Dedifferentiated amniotic fluid mesenchymal stem cell (primary cell): ENCODE results near the gene TOP3B.

Experiments
- DNase-seq: peaks from one replicate; pipeline ENCODE4 v3.0.0-alpha.2; 2016; ENCODE audit errors: extremely low spot score

TOP3B gene

DNA sequence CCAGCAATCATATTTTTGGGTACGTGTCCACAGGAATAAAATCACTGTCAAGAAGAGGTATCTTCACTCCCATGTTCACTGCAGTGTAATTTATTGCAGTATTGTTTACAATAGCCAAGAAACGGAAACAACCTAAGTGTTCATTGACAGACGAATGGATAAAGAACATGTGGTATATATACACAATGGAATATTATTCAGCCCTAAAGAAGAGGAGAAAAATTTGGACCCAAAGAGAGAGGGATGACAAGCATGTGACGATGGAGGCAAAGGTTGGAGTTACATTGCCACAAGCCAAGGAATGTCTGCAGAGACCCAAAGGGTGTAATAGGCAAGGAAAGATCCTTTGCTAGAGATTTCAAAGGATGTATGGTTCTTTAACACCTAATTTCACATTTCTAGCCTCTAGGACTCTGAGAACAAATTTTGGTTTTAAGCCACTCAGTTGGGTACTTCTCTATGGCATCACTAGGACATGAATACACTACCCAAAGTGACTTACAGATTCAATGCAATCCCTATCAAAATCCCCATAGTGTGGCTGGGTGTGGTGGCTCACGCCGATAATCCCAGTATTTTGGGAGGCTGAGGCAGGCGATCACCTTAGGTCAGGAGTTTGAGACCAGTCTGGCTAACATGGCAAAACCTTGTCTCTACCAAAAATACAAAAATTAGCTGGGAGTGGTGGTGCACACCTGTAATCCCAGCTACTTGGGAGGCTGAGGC is 31.1 kb upstream of the TOP3B start:
- DNase-seq: no peak

DNA sequence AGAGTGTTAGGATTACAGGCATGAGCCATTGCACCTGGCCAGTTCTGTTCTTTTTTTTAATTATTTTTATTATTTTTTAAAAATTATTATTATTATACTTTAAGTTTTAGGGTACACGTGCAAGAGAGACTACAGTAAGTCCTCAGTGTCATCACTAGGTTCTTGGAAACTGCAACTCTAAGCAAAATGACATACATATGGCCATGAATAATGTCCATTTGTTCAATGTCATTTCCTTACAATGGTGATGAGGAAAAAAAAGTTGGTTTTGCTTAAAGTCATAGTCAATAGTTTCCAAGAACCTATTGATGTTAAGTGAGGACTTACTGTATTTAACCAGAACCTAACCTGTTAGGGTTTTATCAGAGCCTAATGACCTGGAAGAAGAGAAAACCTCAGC is 29.4 kb upstream of the TOP3B start:
- DNase-seq: no peak

DNA sequence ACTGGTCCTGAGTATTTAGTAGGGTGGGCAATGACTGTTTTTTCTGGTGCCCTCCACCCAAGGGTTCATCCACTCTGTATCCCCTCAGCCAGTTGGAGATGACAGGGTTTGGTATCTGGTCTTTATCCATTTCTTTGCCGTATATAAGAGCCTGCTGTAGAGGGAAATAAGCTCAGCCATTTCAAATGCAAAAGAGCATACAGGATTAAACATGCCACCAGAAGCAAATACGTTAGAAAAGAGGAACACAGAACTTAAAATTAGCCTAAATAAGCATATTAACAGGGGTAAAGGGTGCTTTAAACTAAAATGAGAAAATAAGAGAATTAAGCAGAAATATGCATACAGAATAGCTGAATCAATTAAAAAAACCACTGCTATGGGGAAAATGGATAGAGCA is 27.8 kb upstream of the TOP3B start:
- no peak for DNase-seq

DNA sequence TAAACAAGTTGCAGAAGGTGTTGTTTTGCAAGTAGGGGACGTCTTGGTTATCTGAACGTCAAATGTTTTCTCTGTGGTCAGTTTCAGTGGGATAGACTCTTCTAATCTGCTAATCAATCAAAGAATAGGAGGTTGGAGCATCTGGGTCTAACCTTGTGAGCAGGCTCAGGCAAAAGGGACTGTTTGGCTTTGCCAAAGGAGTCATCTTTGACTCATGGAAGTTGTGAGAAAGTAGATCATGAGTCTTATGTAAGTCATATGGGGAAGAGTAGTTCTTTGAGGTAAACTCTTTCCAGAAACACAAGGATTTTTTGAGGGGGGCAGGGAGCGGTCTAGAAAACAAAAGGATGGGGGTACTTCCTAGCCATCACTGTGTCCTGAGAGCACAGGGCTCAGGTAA is 27.1 kb upstream of the TOP3B start:
- DNase-seq: no peak

DNA sequence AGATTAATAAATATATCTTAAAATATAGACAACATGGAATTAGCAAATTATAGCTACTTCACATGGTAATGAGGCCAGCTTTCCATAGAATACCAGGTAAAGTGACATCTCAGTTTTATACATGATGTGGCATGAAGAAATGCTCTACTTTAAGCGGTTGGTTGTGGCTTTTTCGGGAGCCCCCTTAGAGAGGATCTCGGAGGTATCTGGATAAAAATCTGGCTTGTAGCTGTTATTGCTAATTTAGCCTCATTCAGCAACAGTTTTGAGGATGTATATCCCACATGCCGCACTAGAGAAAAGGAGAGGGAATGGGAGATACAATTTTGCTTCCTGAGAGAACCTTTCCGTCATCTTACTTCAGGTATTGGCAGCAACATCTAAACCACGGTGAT is 24.0 kb upstream of the TOP3B start:
- no peak for DNase-seq

DNA sequence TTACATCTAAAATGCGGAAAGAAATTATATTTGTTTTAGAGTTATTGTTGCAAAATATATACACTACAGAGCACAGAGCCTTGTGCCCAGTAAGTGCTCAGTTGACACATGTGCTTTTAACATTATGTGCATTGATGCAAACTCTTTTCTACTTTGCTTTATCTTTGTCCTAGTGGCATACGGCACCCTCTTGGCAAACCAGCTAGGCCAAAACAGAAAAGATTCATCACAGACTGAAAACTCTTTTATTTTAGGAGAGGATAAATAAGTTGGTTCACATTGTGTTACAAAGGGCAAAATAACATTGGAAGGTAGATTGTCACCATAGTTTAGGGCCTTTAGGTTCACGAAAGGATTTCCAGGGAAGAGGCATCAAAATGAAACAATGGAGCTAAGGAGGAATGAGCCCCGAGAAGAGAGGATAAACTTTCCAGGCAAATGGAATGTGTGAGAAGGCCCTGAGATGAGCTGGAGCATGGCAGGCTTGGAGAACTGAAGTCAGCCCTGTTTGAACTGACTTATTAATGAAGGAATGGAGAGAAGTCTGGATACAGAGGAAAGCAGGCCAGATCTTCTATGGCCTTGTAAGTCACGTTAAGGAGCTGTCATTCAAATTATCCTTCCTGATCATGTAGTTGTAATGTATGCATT is 23.5 kb upstream of the TOP3B start:
- no peak for DNase-seq

DNA sequence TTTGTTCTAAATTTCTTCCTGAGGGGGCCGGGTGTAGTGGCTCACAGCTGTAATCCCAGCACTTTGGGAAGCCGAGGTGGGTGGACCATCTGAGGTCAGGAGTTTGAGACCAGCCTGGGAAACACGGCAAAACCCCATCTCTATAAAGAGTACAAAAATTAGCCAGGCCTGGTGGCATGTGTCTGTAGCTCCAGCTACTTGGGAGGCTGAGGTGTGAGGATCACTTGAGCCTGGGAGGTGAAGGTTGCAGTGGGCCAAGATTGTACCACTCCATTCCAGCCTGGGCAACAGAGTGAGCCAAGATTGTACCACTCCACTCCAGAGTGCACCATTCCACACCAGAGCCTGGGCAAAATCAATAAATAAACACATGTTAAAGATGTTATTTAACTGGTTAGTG is 20.6 kb upstream of the TOP3B start:
- no peak for DNase-seq

DNA sequence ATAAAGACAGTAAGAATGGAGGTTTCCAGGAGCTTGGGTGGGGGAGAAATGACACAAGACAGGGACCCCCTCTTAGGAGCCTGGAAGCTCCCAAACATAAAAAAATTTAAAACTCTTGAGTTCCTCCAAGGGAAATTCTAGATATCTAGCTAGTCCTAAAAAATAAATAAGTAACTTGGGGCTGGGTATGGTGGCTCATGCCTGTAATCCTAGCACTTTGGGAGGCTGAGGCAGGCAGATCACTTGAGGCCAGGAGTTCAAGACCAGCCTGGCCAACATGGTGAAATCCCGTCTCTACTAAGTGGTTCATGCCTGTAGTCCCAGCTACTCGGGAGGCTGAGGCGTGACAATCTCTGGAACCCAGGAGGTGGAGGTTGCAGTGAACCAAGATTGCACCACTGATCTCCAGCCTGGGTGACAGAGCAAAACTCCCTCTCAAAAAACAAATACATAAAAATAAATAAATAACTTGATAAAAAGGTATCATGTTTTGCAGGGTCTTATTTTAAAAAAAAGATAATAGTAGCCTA is 20.0 kb upstream of the TOP3B start:
- no peak for DNase-seq

DNA sequence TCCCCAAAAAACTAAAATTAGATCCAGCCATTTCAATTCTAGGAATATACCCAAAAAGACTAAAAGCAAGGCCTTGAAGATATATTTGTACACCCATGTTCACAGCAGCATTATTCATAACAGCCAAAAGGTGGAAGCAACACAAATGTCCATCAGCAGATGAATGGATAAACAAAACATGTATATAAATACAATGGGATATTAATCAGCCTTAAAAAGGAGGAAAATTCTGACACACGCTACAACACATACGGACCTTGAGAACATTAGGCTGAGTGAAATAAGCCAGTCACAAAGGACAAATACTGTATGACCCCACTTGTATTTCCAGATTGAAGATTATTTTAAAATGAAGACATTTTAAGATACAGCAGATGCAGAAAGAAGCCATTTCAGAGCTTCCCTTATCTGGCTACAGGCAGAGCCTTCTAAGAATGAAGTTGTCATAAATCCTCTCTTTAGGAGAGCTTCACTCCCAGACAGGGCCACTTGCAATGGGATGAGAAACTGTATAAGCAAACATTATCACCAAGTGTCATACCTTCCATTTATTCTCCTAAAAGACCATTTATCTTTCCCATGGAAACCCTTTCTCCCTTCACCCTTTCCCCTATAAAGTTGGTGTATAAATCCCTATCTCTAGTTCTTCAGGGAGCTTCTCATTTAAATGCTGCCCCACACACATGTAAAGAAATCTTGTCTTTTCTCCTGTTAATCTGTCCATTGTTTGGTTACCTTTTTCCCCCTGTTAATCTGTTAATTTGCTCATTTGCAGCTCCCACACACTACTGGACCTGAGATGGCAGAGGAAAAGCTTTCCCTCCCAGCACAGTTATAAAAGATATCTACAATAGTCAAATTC is 19.3 kb upstream of the TOP3B start:
- no peak for DNase-seq

DNA sequence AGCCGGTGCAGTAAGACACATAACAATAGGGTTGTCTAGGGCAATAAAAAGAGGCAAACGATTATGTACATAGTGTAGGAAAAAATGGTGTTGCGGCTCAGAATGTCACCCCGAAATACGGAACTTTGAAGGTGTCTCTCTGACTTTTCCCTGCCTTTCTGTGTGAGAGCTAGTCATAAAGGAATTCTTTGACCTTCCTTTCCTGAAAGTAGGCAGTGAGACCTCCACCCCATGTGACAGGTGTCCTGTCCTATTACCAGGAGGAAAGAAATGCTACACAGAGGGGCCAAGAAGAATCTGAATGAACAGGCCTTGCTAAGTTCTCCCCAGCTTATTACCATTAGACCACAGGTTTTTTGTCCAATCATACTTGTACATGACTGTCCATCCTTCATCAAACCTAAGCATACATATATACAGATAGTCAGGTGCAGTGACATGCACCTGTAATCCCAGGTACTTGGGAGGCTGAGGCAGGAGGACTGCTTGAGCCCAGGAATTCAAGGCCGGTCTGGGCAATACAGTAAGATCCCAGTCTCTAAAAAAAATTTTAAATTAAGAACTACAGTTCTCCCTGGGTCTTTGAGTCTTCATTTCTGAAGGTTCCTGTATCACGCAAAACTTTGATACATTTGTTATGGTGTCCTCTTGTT is 16.1 kb upstream of the TOP3B start:
- no peak for DNase-seq

DNA sequence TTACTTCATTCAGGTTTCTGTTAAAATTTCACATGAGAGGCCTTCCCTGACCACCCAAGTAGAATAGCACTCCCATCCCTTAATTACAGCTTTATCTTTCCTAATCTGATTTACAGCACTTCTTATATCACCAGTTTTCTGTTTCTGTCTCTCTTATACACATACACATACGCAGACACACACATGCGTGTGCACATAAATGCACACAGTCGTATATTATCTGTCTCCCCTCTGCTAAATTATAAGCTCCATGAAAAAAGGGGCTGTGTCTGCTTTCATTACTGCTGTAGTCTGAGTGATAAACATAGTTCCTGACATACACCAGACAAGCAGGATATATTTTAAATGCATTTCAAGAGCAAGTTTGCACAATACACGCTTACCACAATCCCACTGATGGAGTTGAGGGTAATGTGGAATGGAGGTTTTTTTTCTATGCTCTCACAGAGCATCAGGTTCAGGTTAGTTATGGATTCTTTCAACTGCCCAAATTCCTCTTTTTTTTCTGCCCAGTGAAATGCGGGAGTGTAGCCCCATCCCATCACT is 13.7 kb upstream of the TOP3B start:
- DNase-seq: no peak

DNA sequence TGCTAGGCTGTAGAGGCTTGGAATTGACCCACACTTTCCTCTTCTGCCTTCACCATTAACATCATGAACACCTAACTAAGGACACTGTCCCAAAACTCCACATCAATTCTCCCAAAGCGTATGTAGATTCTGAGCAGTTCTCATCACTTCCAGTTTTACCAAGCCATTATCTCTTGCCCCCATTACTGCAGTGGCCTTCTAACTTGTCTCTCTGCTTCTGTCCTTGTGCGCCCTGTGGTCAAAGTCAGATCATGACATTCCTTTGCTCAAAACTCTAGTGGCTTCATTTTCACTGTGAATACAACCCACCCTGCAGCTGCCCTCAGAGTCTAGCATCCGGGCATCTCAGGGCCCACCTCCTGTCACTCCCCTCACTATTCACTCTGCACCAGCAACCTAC is 13.1 kb upstream of the TOP3B start:
- DNase-seq: no peak

DNA sequence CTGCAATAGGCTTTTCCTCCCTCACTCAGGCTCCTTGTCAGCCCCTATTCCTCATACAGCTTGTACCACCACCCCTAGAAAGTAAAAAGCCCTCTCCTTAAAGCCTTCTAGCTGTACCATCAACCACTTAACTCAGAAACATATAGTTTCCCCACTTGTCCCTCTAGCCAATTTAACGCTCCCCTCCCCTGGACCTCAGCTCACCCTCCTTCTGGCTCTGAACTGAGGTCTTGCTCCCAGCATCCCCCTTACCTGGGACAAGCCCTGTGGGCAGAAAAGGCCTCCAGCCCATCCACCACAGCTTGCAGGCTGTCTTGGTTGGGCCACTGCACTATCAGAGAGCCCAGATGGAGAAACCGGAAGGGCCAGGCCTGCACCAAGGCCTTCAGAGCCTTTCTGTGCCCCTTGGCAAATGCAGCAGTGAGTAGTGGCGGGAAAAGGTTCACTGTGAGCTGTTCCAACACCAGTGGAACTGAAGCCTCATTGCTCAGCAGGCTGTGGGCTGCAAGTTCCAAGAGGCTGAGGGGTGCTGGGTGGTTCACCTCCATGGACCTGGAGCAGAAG is 12.4 kb upstream of the TOP3B start:
- no peak for DNase-seq

DNA sequence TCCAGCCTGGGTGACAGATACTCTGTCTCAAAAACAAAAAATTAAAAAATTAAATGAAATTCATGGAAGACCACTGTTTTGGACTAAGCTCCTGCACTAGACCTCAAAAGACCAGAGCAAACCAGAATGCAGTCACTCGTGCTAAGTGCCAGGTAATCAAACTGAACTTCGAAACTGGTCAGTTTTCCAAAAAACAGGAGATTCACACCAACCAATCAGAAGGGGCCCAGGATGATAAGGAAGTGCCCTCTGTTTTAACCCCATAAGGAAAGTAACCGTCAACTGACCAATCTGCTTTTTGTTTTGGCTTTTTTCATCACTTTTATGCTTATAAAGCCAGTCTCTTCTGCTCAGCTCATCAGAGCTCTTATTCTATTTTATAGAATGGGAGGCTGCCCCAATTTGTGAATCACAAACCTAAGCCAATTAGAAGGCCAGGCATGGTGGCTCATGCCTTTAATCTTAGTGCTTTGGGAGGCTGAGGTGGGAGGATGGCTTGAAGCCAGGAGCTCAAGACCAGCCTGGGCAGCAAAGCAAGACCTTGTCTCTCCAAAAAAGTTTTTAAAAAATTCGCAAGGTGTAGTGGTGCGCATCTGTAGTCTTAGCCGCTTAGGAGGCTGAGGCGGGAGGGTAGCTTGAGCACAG is 10.1 kb upstream of the TOP3B start:
- no peak for DNase-seq

DNA sequence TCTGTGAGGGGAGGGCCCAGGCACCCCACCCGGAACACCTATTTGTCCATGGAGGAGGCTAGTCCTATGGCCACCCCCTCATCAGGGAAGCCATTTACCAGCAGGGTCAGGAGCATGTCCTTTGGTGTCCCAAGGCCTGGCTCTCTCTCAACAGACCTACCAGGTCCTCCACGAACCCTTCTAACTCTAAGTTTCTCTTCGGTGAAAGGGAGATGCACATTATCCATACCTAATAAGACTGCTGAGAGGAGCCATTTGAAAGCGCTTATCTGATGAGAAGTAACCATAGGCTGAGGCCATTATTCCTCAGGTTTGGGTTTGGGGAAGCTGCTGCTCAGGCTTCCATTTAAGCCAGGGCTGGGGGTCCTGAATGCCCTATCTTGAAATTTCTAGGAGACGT is 9.2 kb upstream of the TOP3B start:
- DNase-seq: no peak

DNA sequence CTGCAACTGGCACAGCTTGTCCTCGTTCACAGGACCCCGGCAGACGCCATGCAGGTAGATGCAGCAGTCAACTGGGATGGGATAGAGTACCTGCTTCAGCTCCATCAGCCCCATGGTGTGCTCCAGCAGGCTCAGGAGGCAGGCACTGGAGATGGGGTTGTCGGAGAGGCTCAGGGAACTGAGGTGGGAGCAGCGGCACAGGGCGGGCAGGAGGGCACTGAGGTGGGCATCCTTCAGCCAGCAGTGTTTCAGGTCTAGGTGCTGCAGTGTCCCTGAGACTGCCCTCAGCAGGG is 8.7 kb upstream of the TOP3B start:
- no peak for DNase-seq

DNA sequence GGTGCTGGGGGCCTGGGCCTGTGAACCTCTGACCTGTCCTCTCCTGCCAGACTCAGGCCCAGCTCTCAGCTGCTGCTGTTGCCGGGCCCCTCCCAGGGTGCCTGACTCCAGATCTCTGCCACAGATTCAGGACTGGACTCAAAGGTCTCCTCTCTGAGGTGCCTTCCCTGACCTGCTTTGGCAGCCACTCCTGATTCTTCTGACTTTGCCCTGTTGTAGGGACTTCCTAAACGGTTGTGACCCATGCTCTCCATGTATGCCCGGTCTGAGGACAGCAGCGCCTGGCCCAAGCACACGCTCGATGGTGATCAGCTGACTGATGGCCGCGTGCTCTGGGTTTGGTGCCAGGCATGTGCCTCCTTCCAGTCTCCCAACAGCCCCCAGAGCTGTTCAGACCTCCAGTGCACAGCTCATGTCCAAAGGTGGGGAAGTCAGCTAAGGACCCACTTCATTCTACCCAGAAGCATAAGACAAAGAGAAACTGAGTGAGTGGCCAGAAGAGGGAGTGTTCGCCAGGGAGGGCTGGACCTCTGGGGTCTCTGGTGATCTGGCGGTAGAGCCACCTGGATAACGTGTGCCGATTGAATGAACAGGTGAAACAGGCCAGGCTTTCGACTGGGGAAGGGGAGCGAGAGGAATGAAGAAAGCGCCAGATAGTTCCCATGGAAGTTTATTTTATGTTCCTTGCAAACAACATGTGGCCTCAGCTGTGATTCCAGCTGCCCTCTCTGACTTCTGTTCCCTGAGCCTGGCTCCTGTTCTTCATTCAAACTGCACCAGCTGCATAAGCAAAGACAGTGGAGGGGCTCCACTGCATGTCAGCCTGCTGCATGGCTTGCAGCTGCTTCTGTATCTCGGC is 8.1 kb upstream of the TOP3B start:
- no peak for DNase-seq

DNA sequence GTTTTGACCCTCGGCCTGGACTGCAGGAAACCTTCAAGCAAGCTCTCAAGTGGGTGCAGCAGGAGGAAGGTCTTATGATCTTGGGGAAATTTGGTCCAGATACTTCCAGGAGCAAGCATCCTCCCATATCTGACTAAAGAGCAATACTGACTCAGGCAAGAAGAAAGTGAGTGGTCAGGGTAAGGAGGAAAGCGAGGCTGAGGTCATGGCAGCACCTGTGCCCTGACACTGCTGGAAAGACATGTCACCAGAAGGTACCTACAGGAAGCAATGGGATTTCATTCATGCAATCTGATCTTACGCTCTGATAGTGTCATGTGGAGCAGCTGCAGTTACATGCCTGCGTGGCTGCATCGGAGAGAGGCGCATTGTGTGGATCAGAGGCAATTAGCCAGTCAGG is 6.5 kb upstream of the TOP3B start:
- no peak for DNase-seq

DNA sequence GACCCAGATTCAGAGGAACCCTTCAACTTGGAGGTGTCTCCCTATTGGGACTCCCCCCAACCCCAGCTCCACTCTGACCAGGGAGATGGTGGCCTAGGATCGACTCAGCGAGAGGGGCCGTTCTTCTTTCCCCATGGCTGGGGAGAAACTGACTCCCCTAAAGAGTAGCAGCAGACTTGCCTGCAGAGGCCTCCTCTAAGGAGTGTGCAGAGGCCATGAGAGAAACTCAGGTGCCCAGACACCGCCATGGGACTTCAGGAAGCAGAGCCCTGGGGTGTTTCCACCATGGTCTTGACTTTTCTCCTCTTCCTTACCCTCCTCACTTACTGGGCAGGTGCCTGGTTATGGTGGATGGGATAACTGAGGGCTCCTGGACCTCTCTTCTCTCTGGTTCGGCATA is 2.6 kb upstream of the TOP3B start:
- no peak for DNase-seq

DNA sequence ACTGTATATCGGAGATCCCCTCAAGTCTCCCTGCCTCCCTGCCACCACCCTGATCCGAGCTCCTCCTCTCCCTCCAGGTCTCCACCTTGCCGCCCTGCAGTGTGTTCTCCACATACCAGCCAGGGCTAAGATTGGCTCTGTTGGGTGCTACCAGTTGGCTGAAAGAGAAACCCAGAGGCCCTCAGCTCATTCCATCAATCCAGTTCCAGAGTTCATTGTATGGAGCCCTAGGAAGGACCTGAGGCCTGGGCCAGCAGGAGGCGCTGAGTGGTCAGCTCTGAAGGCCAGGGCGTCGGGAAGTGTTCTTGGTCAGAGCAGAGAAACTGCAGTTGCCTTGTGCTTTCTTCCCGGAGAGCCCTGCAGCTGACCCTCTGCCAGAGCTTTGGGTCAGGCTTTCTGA is 2.2 kb upstream of the TOP3B start:
- DNase-seq: no peak
